ENCODE results near the gene CDC25B. TPM values are rescaled to one million over a fixed set of nuclear protein-coding genes. Genes with fewer than 3 reads are reported as not detected.

The CDC25B gene
- total and polyA plus RNA-seq, 2 donors from 2014 or later: 24.1 to 40.3 TPM

DNA sequence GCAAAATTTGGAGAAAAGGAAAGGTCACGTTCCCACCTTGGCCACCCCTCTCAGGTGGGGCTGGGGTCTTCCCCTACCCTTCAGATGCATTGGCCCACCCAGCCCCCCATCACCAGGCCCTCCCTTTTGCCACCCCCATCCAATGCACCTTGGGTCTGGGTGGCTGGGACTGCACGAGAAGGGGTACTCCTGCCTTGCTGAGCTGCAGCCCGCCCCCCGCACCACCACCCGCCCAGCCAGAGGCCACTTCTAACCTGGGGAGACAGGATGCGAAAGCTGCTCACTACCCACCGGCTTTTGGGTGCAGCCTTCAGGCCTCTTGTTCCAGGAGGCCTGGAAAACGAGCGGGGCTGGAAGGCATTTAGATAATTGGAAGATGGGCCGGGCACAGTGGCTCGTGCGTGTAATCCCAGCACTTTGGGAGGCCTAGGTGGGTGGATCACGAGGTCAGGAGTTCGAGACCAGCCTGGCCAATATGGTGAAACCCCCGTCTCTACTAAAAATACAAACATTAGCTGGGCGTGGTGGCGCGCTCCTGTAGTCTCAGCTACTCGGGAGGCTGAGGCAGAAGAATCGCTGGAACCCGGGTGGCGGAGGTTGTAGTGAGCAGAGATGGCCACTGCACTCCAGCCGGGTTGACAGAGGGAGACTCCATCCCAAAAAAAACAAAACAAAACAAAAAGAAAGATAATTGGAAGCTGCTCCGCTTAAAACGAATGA lies 1.2 kb upstream of the CDC25B start:
- peak in 2 of 5 donors; percentile 63 to 69 for DNase-seq
- Histone ChIP-seq H3K4me1 (ENCODE audit: control insufficient read depth in 2 of 3, insufficient read depth in 2 of 3, low read depth in 1 of 3, low read length in 3 of 3) (peaks cover 0 to 13% (median 3%) of the 10 kb centered on the region in 3 donors), H3K9ac (ENCODE audit: low read length in 3 of 3) (peak overlapping the region in 2 of 3 donors; percentile 50 to 98), H3K27ac (ENCODE audit: low read depth in 2 of 2, low read length in 2 of 2) (peak overlapping the region; percentile 97), H3K4me3 (ENCODE audit: low read length in 3 of 3) (peak overlapping the region in 2 of 3 donors; percentile 70 to 92), H3K27me3 (ENCODE audit: control insufficient read depth, insufficient read depth, low read length) (no peaks in the 10 kb centered on the region), H3K36me3 (ENCODE audit: control insufficient read depth in 2 of 3, insufficient read depth in 3 of 3, low read length in 3 of 3) (no peaks in the 10 kb centered on the region), H3K9me3 (ENCODE audit: control insufficient read depth in 2 of 3, insufficient read depth in 1 of 3, low read length in 3 of 3) (no peaks in the 10 kb centered on the region)
- TF ChIP-seq CTCF (IDR thresholded peaks at IDR 0.05; ENCODE audit: borderline replicate concordance, extremely low read depth, insufficient read depth): no peak
- no peak for FAIRE-seq
- intact Hi-C loops (cut with DNase I): no loop called here

GRCh38 chr20:3796477-3797225 lies 541 bp downstream of the CDC25B start:
- TF ChIP-seq CTCF (IDR thresholded peaks at IDR 0.05; ENCODE audit: borderline replicate concordance, extremely low read depth, insufficient read depth): no peak
- DNase-seq (peak in 1 of 5 donors; percentile 82), FAIRE-seq (no peak)
- Histone ChIP-seq H3K4me3 (ENCODE audit: low read length in 3 of 3) (peak overlapping the region; percentile 34 to 41 (median 39)), H3K9ac (ENCODE audit: low read length in 3 of 3) (no peak overlapping the region), H3K27ac (ENCODE audit: low read depth in 2 of 2, low read length in 2 of 2) (no peak overlapping the region), H3K9me3 (ENCODE audit: control insufficient read depth in 2 of 3, insufficient read depth in 1 of 3, low read length in 3 of 3) (no peaks in the 10 kb centered on the region), H3K27me3 (ENCODE audit: control insufficient read depth, insufficient read depth, low read length) (no peaks in the 10 kb centered on the region), H3K36me3 (ENCODE audit: control insufficient read depth in 2 of 3, insufficient read depth in 3 of 3, low read length in 3 of 3) (no peaks in the 10 kb centered on the region), H3K4me1 (ENCODE audit: control insufficient read depth in 2 of 3, insufficient read depth in 2 of 3, low read depth in 1 of 3, low read length in 3 of 3) (peaks cover 0 to 16% (median 3%) of the 10 kb centered on the region in 3 donors)
- intact Hi-C loops (cut with DNase I): no loop called here

DNA sequence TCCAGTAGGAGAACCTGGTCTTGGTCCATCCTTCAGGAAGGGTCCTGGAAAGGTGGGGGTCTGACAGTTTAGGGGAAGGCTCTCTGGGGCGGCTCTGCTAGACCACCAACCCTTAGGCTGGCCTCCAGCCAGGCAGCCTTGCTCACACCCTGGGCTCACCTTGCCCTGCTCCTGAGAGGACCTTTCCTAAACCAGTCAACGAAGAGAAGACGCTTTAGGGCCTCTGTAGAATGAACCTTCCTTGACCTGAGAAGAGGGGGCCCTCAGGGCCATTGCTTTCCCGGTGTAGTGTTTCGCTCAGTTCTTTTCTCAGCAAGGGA lies 1.1 kb downstream of the CDC25B start:
- intact Hi-C loops (cut with DNase I): no loop called here
- H3K4me1 ChIP-seq (ENCODE audit: control insufficient read depth in 2 of 3, insufficient read depth in 2 of 3, low read depth in 1 of 3, low read length in 3 of 3): peaks cover 0 to 16% (median 3%) of the 10 kb centered on the region in 3 donors
- no peak for FAIRE-seq
- peak in 1 of 5 donors; percentile 50 for DNase-seq
- no peak overlapping the region for H3K27ac ChIP-seq (ENCODE audit: low read depth in 2 of 2, low read length in 2 of 2)
- no peak overlapping the region for H3K4me3 ChIP-seq (ENCODE audit: low read length in 3 of 3)
- TF ChIP-seq CTCF (IDR thresholded peaks at IDR 0.05; ENCODE audit: borderline replicate concordance, extremely low read depth, insufficient read depth): no peak
- H3K36me3 ChIP-seq (ENCODE audit: control insufficient read depth in 2 of 3, insufficient read depth in 3 of 3, low read length in 3 of 3): no peaks in the 10 kb centered on the region
- H3K9me3 ChIP-seq (ENCODE audit: control insufficient read depth in 2 of 3, insufficient read depth in 1 of 3, low read length in 3 of 3): no peaks in the 10 kb centered on the region
- H3K27me3 ChIP-seq (ENCODE audit: control insufficient read depth, insufficient read depth, low read length): no peaks in the 10 kb centered on the region
- H3K9ac ChIP-seq (ENCODE audit: low read length in 3 of 3): no peak overlapping the region

Measured in kidney (tissue), 14 donors.